Skin of body (tissue), 2 donors: ENCODE data around the gene ADAMTS18. TPM values are rescaled to one million over a fixed set of nuclear protein-coding genes. Genes with fewer than 3 reads are reported as not detected.
"Not testable (repeated sequence)": the region's sequence is repeated elsewhere in the genome, so short reads cannot be mapped to it uniquely, and the experiment has no call there.

Source experiments
- DNase-seq: peaks from one replicate; lab custom pipeline; 2025; lab: John Stamatoyannopoulos, UW
- total RNA-seq: library from RNA; depleted of rRNA; stranded (reverse); fragments of >200 nt; gene quantifications from one replicate; pipeline ENCODE4 v1.2.3, GENCODE V29; 2014

The ADAMTS18 gene
- total RNA-seq, result 25.0 TPM

- DNase-seq, result no peak
Measured at GRCh38 chr16:77434530-77435271, at the start of gene ADAMTS18. ADAMTS18 (minus strand) TSS chr16:77435034; CDS start chr16:77434695, 339 bp downstream.

- DNase-seq, result no peak
Measured at GRCh38 chr16:77480681-77481315, 46.0 kb upstream of the ADAMTS18 start.

- DNase-seq, result no peak
Measured at GRCh38 chr16:77472262-77472661, 37.4 kb upstream of the ADAMTS18 start.

- no peak for DNase-seq
Measured at GRCh38 chr16:77470851-77471250, 36.0 kb upstream of the ADAMTS18 start.

- DNase-seq, result no peak
Measured at GRCh38 chr16:77469634-77470033, 34.8 kb upstream of the ADAMTS18 start.

- no peak for DNase-seq
Measured at GRCh38 chr16:77468831-77469230, 34.0 kb upstream of the ADAMTS18 start.

GRCh38 chr16:77467821-77468335, 33.0 kb upstream of the ADAMTS18 start:
- no peak for DNase-seq

- DNase-seq, result not testable (repeated sequence)
Measured at GRCh38 chr16:77463659-77464058, 28.8 kb upstream of the ADAMTS18 start.

- DNase-seq, result no peak
Measured at GRCh38 chr16:77462894-77463293, 28.1 kb upstream of the ADAMTS18 start.

GRCh38 chr16:77459534-77460254, 24.9 kb upstream of the ADAMTS18 start:
- no peak for DNase-seq

GRCh38 chr16:77457046-77457445, 22.2 kb upstream of the ADAMTS18 start:
- no peak for DNase-seq

GRCh38 chr16:77452243-77452642, 17.4 kb upstream of the ADAMTS18 start:
- no peak for DNase-seq

- no peak for DNase-seq
Measured at GRCh38 chr16:77450790-77451487, 16.1 kb upstream of the ADAMTS18 start.

GRCh38 chr16:77449208-77449607, 14.4 kb upstream of the ADAMTS18 start:
- DNase-seq, result no peak

- no peak for DNase-seq
Measured at GRCh38 chr16:77445324-77445723, 10.5 kb upstream of the ADAMTS18 start.

GRCh38 chr16:77444147-77444460, 9.3 kb upstream of the ADAMTS18 start:
- DNase-seq, result no peak

- DNase-seq, result no peak
Measured at GRCh38 chr16:77443357-77444146, 8.7 kb upstream of the ADAMTS18 start.

- no peak for DNase-seq
Measured at GRCh38 chr16:77442078-77442477, 7.2 kb upstream of the ADAMTS18 start.

GRCh38 chr16:77439106-77439505, 4.3 kb upstream of the ADAMTS18 start:
- no peak for DNase-seq

GRCh38 chr16:77437859-77438258, 3.0 kb upstream of the ADAMTS18 start:
- DNase-seq, result peak; percentile 19

GRCh38 chr16:77435272-77435820, 512 bp upstream of the ADAMTS18 start:
- DNase-seq, result no peak
